ENCODE data around the gene CLCNKA. TPM values are rescaled to one million over a fixed set of nuclear protein-coding genes. Genes with fewer than 3 reads are reported as not detected.

Gene CLCNKA
- total and polyA plus RNA-seq, 2 of the 8 experiments (the other 6 are each of a cell fraction or from before 2014, with no cell fraction given), result 0.95 to 2.0 TPM

DNA sequence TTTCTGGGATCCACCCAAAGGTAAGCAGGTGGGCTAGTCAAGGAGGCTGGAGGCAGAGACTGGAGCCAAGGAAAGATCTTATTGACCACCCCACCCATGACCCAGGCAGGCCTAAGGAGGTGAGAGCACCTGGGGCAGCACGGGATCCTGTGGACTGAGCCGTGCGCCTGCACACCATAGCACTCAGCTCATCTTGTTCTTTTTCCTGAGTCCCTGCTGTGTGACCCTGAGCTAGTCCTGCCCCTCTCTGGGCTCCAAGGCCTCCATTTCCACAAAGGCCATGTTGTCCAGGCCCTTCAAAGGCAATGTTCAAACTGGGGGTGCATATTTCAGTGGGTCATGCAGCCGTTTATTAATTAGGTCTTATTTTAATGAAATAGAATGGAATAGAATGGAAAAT is 44.4 kb downstream of the CLCNKA start (continued):
- TF ChIP-seq RAD21 (IDR thresholded peaks at IDR 0.05 in 1 of 2, conservative IDR thresholded peaks at IDR 0.05 in 1 of 2; ENCODE audit: low read depth in 2 of 2, low read length in 2 of 2), result no peak
